Measurements from ENCODE around the gene RNF217.

- no peak for TF ChIP-seq CSRNP3 (CRISPR knock-in tag; IDR thresholded peaks at IDR 0.05)
- TF ChIP-seq POU6F1 (CRISPR knock-in tag; IDR thresholded peaks at IDR 0.05; ENCODE audit: borderline replicate concordance, low read depth): no peak
- no peak for TF ChIP-seq TSHZ2 (CRISPR knock-in tag; IDR thresholded peaks at IDR 0.05)
- TF ChIP-seq CREB5 (CRISPR knock-in tag; IDR thresholded peaks at IDR 0.05; ENCODE audit: low read depth): no peak
- no peak for TF ChIP-seq ZNF8 (CRISPR knock-in tag; IDR thresholded peaks at IDR 0.05)
- TF ChIP-seq ZC3H10 (CRISPR knock-in tag; IDR thresholded peaks at IDR 0.05): no peak
- TF ChIP-seq OSR1 (CRISPR knock-in tag; IDR thresholded peaks at IDR 0.05): no peak
- no peak for TF ChIP-seq SNAI2 (CRISPR knock-in tag; IDR thresholded peaks at IDR 0.05)
- TF ChIP-seq RARB (CRISPR knock-in tag; IDR thresholded peaks at IDR 0.05): no peak
- no peak for TF ChIP-seq ESRRG (CRISPR knock-in tag; IDR thresholded peaks at IDR 0.05)
Observed at GRCh38 chr6:124973780-124974179, 11.5 kb downstream of the RNF217 start.

Data from SK-N-SH treated with all-trans-retinoic acid at 6 μM for 48 hours (cell line).